HuH-7.5 (cell line): Measurements from ENCODE around the gene ACTR3.
"Not testable (repeated sequence)": the region's sequence is repeated elsewhere in the genome, so short reads cannot be mapped to it uniquely, and the experiment has no call there.

Experiments
- DNase-seq: peaks from one replicate; pipeline ENCODE4 v3.0.0; 2011; ENCODE audit warnings: low spot score

The ACTR3 gene

GRCh38 chr2:113889471-113890252 is at the start of gene ACTR3:
Gene ACTR3 (plus strand): TSS chr2:113890089. CDS start chr2:113890280, 191 bp downstream.
- peak; percentile 77 for DNase-seq

- DNase-seq: no peak
These were observed 49.4 kb upstream of the ACTR3 start for GRCh38 chr2:113840518-113840917.

- DNase-seq: no peak
These were observed 46.8 kb upstream of the ACTR3 start for GRCh38 chr2:113842919-113843736.

GRCh38 chr2:113843737-113844050 is 46.2 kb upstream of the ACTR3 start:
- not testable (repeated sequence) for DNase-seq

- DNase-seq: no peak
These were observed 44.6 kb upstream of the ACTR3 start for GRCh38 chr2:113845261-113845660.

GRCh38 chr2:113845796-113846195 is 44.1 kb upstream of the ACTR3 start:
- not testable (repeated sequence) for DNase-seq

- DNase-seq: no peak
These were observed 43.5 kb upstream of the ACTR3 start for GRCh38 chr2:113846429-113846828.

GRCh38 chr2:113847144-113847543 is 42.7 kb upstream of the ACTR3 start:
- DNase-seq: no peak

GRCh38 chr2:113848758-113849415 is 41.0 kb upstream of the ACTR3 start:
- no peak for DNase-seq

- DNase-seq: no peak
These were observed 39.2 kb upstream of the ACTR3 start for GRCh38 chr2:113850687-113851086.

GRCh38 chr2:113851640-113852039 is 38.2 kb upstream of the ACTR3 start:
- DNase-seq: no peak

GRCh38 chr2:113854208-113854607 is 35.7 kb upstream of the ACTR3 start:
- no peak for DNase-seq

GRCh38 chr2:113854970-113855740 is 34.7 kb upstream of the ACTR3 start:
- no peak for DNase-seq

GRCh38 chr2:113857464-113857863 is 32.4 kb upstream of the ACTR3 start:
- no peak for DNase-seq

GRCh38 chr2:113858764-113859163 is 31.1 kb upstream of the ACTR3 start:
- DNase-seq: no peak

- no peak for DNase-seq
These were observed 28.1 kb upstream of the ACTR3 start for GRCh38 chr2:113861740-113862139.

GRCh38 chr2:113863144-113863543 is 26.7 kb upstream of the ACTR3 start:
- no peak for DNase-seq

GRCh38 chr2:113867571-113867970 is 22.3 kb upstream of the ACTR3 start:
- no peak for DNase-seq

- DNase-seq: no peak
These were observed 20.6 kb upstream of the ACTR3 start for GRCh38 chr2:113869253-113869652.

- DNase-seq: no peak
These were observed 17.7 kb upstream of the ACTR3 start for GRCh38 chr2:113872201-113872600.

GRCh38 chr2:113873867-113874266 is 16.0 kb upstream of the ACTR3 start:
- DNase-seq: no peak

- DNase-seq: no peak
These were observed 14.8 kb upstream of the ACTR3 start for GRCh38 chr2:113875135-113875534.
